ENCODE measurements around the gene RHOC. TPM values are rescaled to one million over a fixed set of nuclear protein-coding genes. Genes with fewer than 3 reads are reported as not detected.

The RHOC gene
- total and polyA plus RNA-seq, 2 experiments from 2014 or later: 340 to 610 TPM

GRCh38 chr1:112744009-112744578 lies 37.2 kb upstream of the RHOC start:
- 13% methylated on average over 57 of the region's 58 CpGs for WGBS (ENCODE audit: low lambda C conversion rate, missing lambda C conversion rate)
- no peaks in the 10 kb centered on the region for H3K9me2 ChIP-seq (replicated peaks; ENCODE audit: insufficient read depth)
- H3K27me3 ChIP-seq: peaks cover 20% of the 10 kb centered on the region
- peak overlapping the region; percentile 90 for H3K4me2 ChIP-seq
- no peaks in the 10 kb centered on the region for H3K9me3 ChIP-seq (ENCODE audit: low read depth)
- no peak overlapping the region for H3K4me3 ChIP-seq
- H3K79me2 ChIP-seq: no peaks in the 10 kb centered on the region
- no peaks in the 10 kb centered on the region for H4K20me1 ChIP-seq (ENCODE audit: insufficient read depth, poor library complexity, severe bottlenecking)
- peak; percentile 66 for DNase-seq (ENCODE audit: low spot score)
- peak overlapping the region; percentile 62 for H2AFZ ChIP-seq
- no peaks in the 10 kb centered on the region for H3K36me3 ChIP-seq (replicated peaks; ENCODE audit: insufficient read depth, low read depth)
- no peak overlapping the region for H3K27ac ChIP-seq
- H3K4me1 ChIP-seq (ENCODE audit: insufficient read depth): peaks cover 6% of the 10 kb centered on the region
- TF ChIP-seq EZH2phosphoT487 (IDR thresholded peaks at IDR 0.05; ENCODE audit: low read depth, severe bottlenecking, unreplicated experiment): no peak
- TF ChIP-seq, protein P1, sequence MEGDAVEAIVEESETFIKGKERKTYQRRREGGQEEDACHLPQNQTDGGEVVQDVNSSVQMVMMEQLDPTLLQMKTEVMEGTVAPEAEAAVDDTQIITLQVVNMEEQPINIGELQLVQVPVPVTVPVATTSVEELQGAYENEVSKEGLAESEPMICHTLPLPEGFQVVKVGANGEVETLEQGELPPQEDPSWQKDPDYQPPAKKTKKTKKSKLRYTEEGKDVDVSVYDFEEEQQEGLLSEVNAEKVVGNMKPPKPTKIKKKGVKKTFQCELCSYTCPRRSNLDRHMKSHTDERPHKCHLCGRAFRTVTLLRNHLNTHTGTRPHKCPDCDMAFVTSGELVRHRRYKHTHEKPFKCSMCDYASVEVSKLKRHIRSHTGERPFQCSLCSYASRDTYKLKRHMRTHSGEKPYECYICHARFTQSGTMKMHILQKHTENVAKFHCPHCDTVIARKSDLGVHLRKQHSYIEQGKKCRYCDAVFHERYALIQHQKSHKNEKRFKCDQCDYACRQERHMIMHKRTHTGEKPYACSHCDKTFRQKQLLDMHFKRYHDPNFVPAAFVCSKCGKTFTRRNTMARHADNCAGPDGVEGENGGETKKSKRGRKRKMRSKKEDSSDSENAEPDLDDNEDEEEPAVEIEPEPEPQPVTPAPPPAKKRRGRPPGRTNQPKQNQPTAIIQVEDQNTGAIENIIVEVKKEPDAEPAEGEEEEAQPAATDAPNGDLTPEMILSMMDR (IDR thresholded peaks at IDR 0.05; ENCODE audit: poor library complexity): peak; percentile 46

- peaks cover 20% of the 10 kb centered on the region for H3K27me3 ChIP-seq
- no peaks in the 10 kb centered on the region for H3K9me2 ChIP-seq (replicated peaks; ENCODE audit: insufficient read depth)
- H3K4me1 ChIP-seq (ENCODE audit: insufficient read depth): peaks cover 6% of the 10 kb centered on the region
- no peak overlapping the region for H3K27ac ChIP-seq
- 46% methylated on average over 54 of the region's 54 CpGs for WGBS (ENCODE audit: low lambda C conversion rate, missing lambda C conversion rate)
- H3K4me3 ChIP-seq: no peak overlapping the region
- H2AFZ ChIP-seq: peak overlapping the region; percentile 62
- no peaks in the 10 kb centered on the region for H3K9me3 ChIP-seq (ENCODE audit: low read depth)
- no peaks in the 10 kb centered on the region for H3K79me2 ChIP-seq
- no peaks in the 10 kb centered on the region for H3K36me3 ChIP-seq (replicated peaks; ENCODE audit: insufficient read depth, low read depth)
- TF ChIP-seq EZH2 (IDR thresholded peaks at IDR 0.05; ENCODE audit: borderline replicate concordance): peak; percentile 35
- TF ChIP-seq EZH2phosphoT487 (IDR thresholded peaks at IDR 0.05; ENCODE audit: low read depth, severe bottlenecking, unreplicated experiment): no peak
- DNase-seq (ENCODE audit: low spot score): no peak
- H4K20me1 ChIP-seq (ENCODE audit: insufficient read depth, poor library complexity, severe bottlenecking): no peaks in the 10 kb centered on the region
- peak overlapping the region; percentile 90 for H3K4me2 ChIP-seq
These were observed 36.5 kb upstream of the RHOC start for GRCh38 chr1:112743174-112744008.

- no peaks in the 10 kb centered on the region for H3K9me3 ChIP-seq (ENCODE audit: low read depth)
- WGBS (ENCODE audit: low lambda C conversion rate, missing lambda C conversion rate): 90% methylated on average over 3 of the region's 3 CpGs
These were observed 30.6 kb upstream of the RHOC start for GRCh38 chr1:112737573-112737972.

More at GRCh38 chr1:112737573-112737972, 30.6 kb upstream of the RHOC start:
- no peaks in the 10 kb centered on the region for H3K4me1 ChIP-seq (ENCODE audit: insufficient read depth)
- no peak overlapping the region for H3K4me3 ChIP-seq
- TF ChIP-seq EZH2phosphoT487 (IDR thresholded peaks at IDR 0.05; ENCODE audit: low read depth, severe bottlenecking, unreplicated experiment) (no peak), EZH2 (IDR thresholded peaks at IDR 0.05; ENCODE audit: borderline replicate concordance) (no peak)
- TF ChIP-seq, protein P1 (IDR thresholded peaks at IDR 0.05; ENCODE audit: poor library complexity): peak; percentile 9
- H3K27me3 ChIP-seq: no peaks in the 10 kb centered on the region
- H3K79me2 ChIP-seq: no peaks in the 10 kb centered on the region
- no peak for DNase-seq (ENCODE audit: low spot score)
- no peak overlapping the region for H2AFZ ChIP-seq
- H4K20me1 ChIP-seq (ENCODE audit: insufficient read depth, poor library complexity, severe bottlenecking): no peaks in the 10 kb centered on the region
- no peak overlapping the region for H3K4me2 ChIP-seq
- H3K9me2 ChIP-seq (replicated peaks; ENCODE audit: insufficient read depth): no peaks in the 10 kb centered on the region
- no peak overlapping the region for H3K27ac ChIP-seq
- no peaks in the 10 kb centered on the region for H3K36me3 ChIP-seq (replicated peaks; ENCODE audit: insufficient read depth, low read depth)

Data from hepatocyte (in vitro differentiated cells).